Type B pancreatic cell (in vitro differentiated cells): ENCODE data around the gene DAD1. TPM values are rescaled to one million over a fixed set of nuclear protein-coding genes. Genes with fewer than 3 reads are reported as not detected.

ENCODE experiments used
- DNase-seq: peaks from one replicate; pipeline ENCODE4 v3.0.0; 2021; ENCODE audit warnings: mixed read lengths; ENCODE audit not compliant: unreplicated experiment; ENCODE audit errors: extremely low spot score
- H3K27ac Mint-ChIP-seq: 2 replicates; pipeline ENCODE4 v1.8.0; 2021; ENCODE audit warnings: mild to moderate bottlenecking, mixed read lengths
- H3K27me3 Mint-ChIP-seq: 2 replicates; pipeline ENCODE4 v1.8.0; 2021; ENCODE audit warnings: mixed read lengths
- H3K36me3 Mint-ChIP-seq: 2 replicates; pipeline ENCODE4 v1.8.0; 2021; ENCODE audit warnings: mixed read lengths
- H3K4me1 Mint-ChIP-seq: one replicate; pipeline ENCODE4 v1.8.0; 2021; ENCODE audit warnings: mixed read lengths; ENCODE audit not compliant: unreplicated experiment
- H3K4me3 Mint-ChIP-seq: 2 replicates; pipeline ENCODE4 v1.8.0; 2021; ENCODE audit warnings: mild to moderate bottlenecking, mixed read lengths
- H3K9me3 Mint-ChIP-seq: 2 replicates; pipeline ENCODE4 v1.8.0; 2021; ENCODE audit warnings: mixed read lengths
- CTCF ChIP-seq: fragments of 200-600 bp; sonication (generic); conservative IDR thresholded peaks from 2 replicates; pipeline ENCODE4 v1.5.0; 2021; ENCODE audit warnings: antibody characterized with exemption, mild to moderate bottlenecking
- total RNA-seq: library from RNA; stranded (reverse); gene quantifications from 2 replicates; pipeline ENCODE4 v1.2.1, GENCODE V29; 2021; ENCODE audit warnings: low replicate concordance

The DAD1 gene
- total RNA-seq, 1 donor from 2014 or later: 191 TPM

- peak overlapping the region; percentile 16 for H3K27ac Mint-ChIP-seq
- peaks cover 16% of the 10 kb centered on the region for H3K4me1 Mint-ChIP-seq
- DNase-seq: no peak
- no peak overlapping the region for H3K4me3 Mint-ChIP-seq
- peaks cover 47% of the 10 kb centered on the region for H3K36me3 Mint-ChIP-seq
- H3K9me3 Mint-ChIP-seq: no peaks in the 10 kb centered on the region
- TF ChIP-seq CTCF: no peak
- no peaks in the 10 kb centered on the region for H3K27me3 Mint-ChIP-seq
Measured at GRCh38 chr14:22572562-22573058, 16.4 kb downstream of the DAD1 start.

GRCh38 chr14:22570132-22570949, 18.7 kb downstream of the DAD1 start:
- peaks cover 34% of the 10 kb centered on the region for H3K36me3 Mint-ChIP-seq
- no peak overlapping the region for H3K4me3 Mint-ChIP-seq
- TF ChIP-seq CTCF: peak; percentile 91
- H3K27me3 Mint-ChIP-seq: no peaks in the 10 kb centered on the region
- DNase-seq: no peak
- no peaks in the 10 kb centered on the region for H3K9me3 Mint-ChIP-seq
- H3K4me1 Mint-ChIP-seq: peaks cover 18% of the 10 kb centered on the region
- H3K27ac Mint-ChIP-seq: peak overlapping the region; percentile 67

GRCh38 chr14:22569737-22570131, 19.3 kb downstream of the DAD1 start:
- no peak for DNase-seq
- Mint-ChIP-seq H3K27ac (peak overlapping the region; percentile 67), H3K36me3 (peaks cover 37% of the 10 kb centered on the region), H3K27me3 (no peaks in the 10 kb centered on the region), H3K4me3 (no peak overlapping the region), H3K4me1 (peaks cover 23% of the 10 kb centered on the region), H3K9me3 (no peaks in the 10 kb centered on the region)
- no peak for TF ChIP-seq CTCF

GRCh38 chr14:22569106-22569736, 19.8 kb downstream of the DAD1 start:
- peaks cover 37% of the 10 kb centered on the region for H3K36me3 Mint-ChIP-seq
- H3K27me3 Mint-ChIP-seq: no peaks in the 10 kb centered on the region
- H3K4me1 Mint-ChIP-seq: peaks cover 23% of the 10 kb centered on the region
- TF ChIP-seq CTCF: no peak
- H3K9me3 Mint-ChIP-seq: no peaks in the 10 kb centered on the region
- no peak overlapping the region for H3K27ac Mint-ChIP-seq
- DNase-seq: no peak
- H3K4me3 Mint-ChIP-seq: no peak overlapping the region

- Mint-ChIP-seq H3K4me3 (no peak overlapping the region), H3K36me3 (peaks cover 29% of the 10 kb centered on the region), H3K4me1 (peaks cover 23% of the 10 kb centered on the region), H3K27ac (no peak overlapping the region), H3K9me3 (no peaks in the 10 kb centered on the region), H3K27me3 (no peaks in the 10 kb centered on the region)
- no peak for TF ChIP-seq CTCF
- no peak for DNase-seq
Measured at GRCh38 chr14:22567437-22567836, 21.6 kb downstream of the DAD1 start.
